Measurements from ENCODE around the gene ADAP1. TPM values are rescaled to one million over a fixed set of nuclear protein-coding genes. Genes with fewer than 3 reads are reported as not detected.
A peak's percentile ranks its signal among the peaks of the same experiment; 100 is the strongest.

The ADAP1 gene
- total and polyA plus RNA-seq, 2 of the 13 experiments (the other 11 are each of a cell fraction or from before 2014, with no cell fraction given) = 10.5 to 24.6 TPM

DNA sequence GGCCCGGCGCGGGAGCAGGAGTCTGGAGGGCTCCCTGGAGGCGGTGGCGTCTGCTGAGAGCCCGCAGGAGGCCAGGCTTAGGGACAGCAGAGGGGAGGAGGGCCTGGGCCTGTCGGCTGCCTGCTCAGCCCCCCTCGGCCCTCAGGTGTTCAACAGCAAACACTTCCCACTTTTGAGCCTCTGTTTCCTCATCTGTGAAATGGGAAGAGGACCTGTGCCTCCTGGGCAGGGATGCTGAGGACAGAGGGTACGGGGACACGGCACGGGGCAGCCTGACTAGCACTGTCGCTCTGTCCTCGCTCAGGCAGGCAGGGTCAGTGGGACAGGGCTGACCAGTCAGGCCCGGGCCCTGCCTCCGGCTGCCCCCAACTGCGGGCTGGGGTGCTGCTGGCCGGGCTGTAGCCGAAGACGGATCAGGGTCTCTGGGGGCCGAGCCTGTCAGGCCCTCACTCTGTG, 29.2 kb upstream of the ADAP1 start (continued):
- 0 out of 2 replicates have a peak, but pooled peaks have one; percentile 68 for TF ChIP-seq ZNF776 (CRISPR knock-in tag; IDR thresholded peaks at IDR 0.05)
- TF ChIP-seq, protein P1, sequence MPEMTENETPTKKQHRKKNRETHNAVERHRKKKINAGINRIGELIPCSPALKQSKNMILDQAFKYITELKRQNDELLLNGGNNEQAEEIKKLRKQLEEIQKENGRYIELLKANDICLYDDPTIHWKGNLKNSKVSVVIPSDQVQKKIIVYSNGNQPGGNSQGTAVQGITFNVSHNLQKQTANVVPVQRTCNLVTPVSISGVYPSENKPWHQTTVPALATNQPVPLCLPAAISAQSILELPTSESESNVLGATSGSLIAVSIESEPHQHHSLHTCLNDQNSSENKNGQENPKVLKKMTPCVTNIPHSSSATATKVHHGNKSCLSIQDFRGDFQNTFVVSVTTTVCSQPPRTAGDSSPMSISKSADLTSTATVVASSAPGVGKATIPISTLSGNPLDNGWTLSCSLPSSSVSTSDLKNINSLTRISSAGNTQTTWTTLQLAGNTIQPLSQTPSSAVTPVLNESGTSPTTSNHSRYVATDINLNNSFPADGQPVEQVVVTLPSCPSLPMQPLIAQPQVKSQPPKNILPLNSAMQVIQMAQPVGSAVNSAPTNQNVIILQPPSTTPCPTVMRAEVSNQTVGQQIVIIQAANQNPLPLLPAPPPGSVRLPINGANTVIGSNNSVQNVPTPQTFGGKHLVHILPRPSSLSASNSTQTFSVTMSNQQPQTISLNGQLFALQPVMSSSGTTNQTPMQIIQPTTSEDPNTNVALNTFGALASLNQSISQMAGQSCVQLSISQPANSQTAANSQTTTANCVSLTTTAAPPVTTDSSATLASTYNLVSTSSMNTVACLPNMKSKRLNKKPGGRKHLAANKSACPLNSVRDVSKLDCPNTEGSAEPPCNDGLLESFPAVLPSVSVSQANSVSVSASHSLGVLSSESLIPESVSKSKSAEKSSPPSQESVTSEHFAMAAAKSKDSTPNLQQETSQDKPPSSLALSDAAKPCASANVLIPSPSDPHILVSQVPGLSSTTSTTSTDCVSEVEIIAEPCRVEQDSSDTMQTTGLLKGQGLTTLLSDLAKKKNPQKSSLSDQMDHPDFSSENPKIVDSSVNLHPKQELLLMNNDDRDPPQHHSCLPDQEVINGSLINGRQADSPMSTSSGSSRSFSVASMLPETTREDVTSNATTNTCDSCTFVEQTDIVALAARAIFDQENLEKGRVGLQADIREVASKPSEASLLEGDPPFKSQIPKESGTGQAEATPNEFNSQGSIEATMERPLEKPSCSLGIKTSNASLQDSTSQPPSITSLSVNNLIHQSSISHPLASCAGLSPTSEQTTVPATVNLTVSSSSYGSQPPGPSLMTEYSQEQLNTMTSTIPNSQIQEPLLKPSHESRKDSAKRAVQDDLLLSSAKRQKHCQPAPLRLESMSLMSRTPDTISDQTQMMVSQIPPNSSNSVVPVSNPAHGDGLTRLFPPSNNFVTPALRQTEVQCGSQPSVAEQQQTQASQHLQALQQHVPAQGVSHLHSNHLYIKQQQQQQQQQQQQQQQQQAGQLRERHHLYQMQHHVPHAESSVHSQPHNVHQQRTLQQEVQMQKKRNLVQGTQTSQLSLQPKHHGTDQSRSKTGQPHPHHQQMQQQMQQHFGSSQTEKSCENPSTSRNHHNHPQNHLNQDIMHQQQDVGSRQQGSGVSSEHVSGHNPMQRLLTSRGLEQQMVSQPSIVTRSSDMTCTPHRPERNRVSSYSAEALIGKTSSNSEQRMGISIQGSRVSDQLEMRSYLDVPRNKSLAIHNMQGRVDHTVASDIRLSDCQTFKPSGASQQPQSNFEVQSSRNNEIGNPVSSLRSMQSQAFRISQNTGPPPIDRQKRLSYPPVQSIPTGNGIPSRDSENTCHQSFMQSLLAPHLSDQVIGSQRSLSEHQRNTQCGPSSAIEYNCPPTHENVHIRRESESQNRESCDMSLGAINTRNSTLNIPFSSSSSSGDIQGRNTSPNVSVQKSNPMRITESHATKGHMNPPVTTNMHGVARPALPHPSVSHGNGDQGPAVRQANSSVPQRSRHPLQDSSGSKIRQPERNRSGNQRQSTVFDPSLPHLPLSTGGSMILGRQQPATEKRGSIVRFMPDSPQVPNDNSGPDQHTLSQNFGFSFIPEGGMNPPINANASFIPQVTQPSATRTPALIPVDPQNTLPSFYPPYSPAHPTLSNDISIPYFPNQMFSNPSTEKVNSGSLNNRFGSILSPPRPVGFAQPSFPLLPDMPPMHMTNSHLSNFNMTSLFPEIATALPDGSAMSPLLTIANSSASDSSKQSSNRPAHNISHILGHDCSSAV (CRISPR knock-in tag; IDR thresholded peaks at IDR 0.05; ENCODE audit: borderline replicate concordance) = no peak
- no peak for TF ChIP-seq ZC3H13 (CRISPR knock-in tag; IDR thresholded peaks at IDR 0.05)
- 0 out of 2 replicates have a peak, but pooled peaks have one; percentile 8 for TF ChIP-seq HDAC2 (CRISPR knock-in tag; IDR thresholded peaks at IDR 0.05)
- no peak for TF ChIP-seq ZNF772 (CRISPR knock-in tag; IDR thresholded peaks at IDR 0.05)
- no peak for TF ChIP-seq ATM (IDR thresholded peaks at IDR 0.05; ENCODE audit: borderline replicate concordance)
- TF ChIP-seq, protein P2, sequence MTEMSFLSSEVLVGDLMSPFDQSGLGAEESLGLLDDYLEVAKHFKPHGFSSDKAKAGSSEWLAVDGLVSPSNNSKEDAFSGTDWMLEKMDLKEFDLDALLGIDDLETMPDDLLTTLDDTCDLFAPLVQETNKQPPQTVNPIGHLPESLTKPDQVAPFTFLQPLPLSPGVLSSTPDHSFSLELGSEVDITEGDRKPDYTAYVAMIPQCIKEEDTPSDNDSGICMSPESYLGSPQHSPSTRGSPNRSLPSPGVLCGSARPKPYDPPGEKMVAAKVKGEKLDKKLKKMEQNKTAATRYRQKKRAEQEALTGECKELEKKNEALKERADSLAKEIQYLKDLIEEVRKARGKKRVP (CRISPR knock-in tag; IDR thresholded peaks at IDR 0.05) = no peak
- no peak for TF ChIP-seq ELF4 (CRISPR knock-in tag; IDR thresholded peaks at IDR 0.05; ENCODE audit: borderline replicate concordance)
- TF ChIP-seq, protein P3, sequence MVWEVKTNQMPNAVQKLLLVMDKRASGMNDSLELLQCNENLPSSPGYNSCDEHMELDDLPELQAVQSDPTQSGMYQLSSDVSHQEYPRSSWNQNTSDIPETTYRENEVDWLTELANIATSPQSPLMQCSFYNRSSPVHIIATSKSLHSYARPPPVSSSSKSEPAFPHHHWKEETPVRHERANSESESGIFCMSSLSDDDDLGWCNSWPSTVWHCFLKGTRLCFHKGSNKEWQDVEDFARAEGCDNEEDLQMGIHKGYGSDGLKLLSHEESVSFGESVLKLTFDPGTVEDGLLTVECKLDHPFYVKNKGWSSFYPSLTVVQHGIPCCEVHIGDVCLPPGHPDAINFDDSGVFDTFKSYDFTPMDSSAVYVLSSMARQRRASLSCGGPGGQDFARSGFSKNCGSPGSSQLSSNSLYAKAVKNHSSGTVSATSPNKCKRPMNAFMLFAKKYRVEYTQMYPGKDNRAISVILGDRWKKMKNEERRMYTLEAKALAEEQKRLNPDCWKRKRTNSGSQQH (CRISPR knock-in tag; IDR thresholded peaks at IDR 0.05; ENCODE audit: low read depth) = no peak
- TF ChIP-seq, protein P4, sequence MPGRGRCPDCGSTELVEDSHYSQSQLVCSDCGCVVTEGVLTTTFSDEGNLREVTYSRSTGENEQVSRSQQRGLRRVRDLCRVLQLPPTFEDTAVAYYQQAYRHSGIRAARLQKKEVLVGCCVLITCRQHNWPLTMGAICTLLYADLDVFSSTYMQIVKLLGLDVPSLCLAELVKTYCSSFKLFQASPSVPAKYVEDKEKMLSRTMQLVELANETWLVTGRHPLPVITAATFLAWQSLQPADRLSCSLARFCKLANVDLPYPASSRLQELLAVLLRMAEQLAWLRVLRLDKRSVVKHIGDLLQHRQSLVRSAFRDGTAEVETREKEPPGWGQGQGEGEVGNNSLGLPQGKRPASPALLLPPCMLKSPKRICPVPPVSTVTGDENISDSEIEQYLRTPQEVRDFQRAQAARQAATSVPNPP (CRISPR knock-in tag; IDR thresholded peaks at IDR 0.05) = no peak
- TF ChIP-seq FOSL2 (CRISPR knock-in tag; IDR thresholded peaks at IDR 0.05) = no peak
- TF ChIP-seq ZNF558 (CRISPR knock-in tag; IDR thresholded peaks at IDR 0.05; ENCODE audit: borderline replicate concordance) = no peak
- TF ChIP-seq IRF2 (CRISPR knock-in tag; IDR thresholded peaks at IDR 0.05) = no peak
- peak; percentile 88; the same call in 1 of the 2 replicates for TF ChIP-seq CHD4 (IDR thresholded peaks at IDR 0.05; ENCODE audit: borderline replicate concordance, low read length)
- TF ChIP-seq ZNF644 (CRISPR knock-in tag; IDR thresholded peaks at IDR 0.05; ENCODE audit: low read depth) = no peak
- no peak for TF ChIP-seq ZNF496 (CRISPR knock-in tag; IDR thresholded peaks at IDR 0.05; ENCODE audit: insufficient replicate concordance)
- TF ChIP-seq ZNF253 (CRISPR knock-in tag; IDR thresholded peaks at IDR 0.05; ENCODE audit: borderline replicate concordance) = no peak
- no peak for TF ChIP-seq ZNF605 (CRISPR knock-in tag; IDR thresholded peaks at IDR 0.05)
- TF ChIP-seq BHLHE40 (IDR thresholded peaks at IDR 0.05; ENCODE audit: low read length) = no peak
- TF ChIP-seq ZNF841 (CRISPR knock-in tag; IDR thresholded peaks at IDR 0.05; ENCODE audit: borderline replicate concordance) = no peak
